ENCODE results near the gene HEBP1.
A peak's percentile ranks its signal among the peaks of the same experiment; 100 is the strongest.

Gene HEBP1

DNA sequence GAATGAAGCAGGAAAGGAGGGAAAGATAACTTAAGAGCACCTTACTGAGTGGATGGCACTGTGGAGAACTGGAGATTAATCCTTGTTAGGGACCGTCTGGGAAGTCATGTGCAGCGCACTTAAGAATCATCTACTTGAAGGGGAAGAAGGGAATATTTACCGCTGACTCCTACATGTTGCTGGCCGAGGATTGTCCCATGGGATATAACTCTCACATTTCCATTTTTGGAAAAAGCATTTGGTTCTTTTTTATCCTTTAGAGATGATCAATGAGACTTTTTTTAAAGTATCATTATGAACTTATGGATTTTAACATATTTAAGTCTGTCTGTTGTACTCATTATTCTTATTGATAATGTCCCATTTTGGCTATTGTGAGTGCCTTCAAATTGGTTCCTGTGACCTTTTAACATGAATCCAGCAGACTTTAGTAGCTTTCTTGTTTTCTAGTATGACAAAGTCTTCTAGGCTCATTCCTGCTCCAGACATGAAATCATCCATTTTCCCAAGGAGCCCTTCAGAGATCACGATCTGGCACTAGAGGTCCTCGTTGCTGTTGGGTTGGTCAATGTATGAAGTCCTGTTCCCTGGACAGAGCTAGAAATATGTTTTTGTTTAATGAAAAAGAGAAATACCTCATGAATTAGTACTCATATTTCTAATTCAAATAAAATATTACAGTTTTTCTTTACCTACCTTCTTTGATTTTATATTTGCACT, 23.9 kb upstream of the HEBP1 start:
- DNase-seq: no peak

DNA sequence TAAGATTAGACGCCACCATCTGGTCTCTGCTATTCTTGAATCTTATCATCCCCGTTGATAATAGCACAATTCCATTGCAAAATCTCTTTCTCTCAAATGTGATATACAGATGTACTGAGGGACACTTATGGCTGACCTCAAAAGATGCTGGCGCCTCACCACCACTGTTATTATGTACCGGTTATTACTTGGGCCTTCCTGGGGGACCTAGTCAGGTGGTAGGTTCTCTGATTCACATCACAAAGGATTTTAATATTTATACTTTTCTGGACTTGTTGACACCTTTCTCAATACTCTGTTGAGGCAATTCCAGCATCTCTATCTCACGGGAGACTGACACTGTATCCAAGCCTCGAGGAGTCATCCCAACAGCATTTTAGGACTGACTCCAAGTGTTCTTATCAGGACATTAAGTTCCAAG, 22.8 kb upstream of the HEBP1 start:
- no peak for DNase-seq

DNA sequence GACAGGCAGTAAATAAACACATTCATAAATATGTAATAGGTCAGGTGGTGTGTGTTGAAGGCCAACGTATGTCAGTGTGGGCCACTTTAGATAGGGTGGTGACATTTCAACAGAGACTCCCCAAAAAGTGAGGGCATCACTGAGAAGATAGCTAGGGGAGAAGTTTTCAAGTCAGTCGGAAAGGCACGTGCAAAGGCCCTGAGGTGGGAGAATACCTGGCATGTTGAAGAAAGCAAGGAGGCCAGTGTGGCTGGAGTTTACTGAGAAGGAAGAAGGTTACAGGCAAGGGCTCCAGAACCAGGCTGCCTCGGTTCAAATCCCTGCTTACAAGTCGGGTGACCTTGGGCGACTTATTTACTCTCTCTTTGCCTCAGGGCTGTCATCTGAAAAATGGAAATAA, 11.0 kb upstream of the HEBP1 start:
- no peak for DNase-seq

DNA sequence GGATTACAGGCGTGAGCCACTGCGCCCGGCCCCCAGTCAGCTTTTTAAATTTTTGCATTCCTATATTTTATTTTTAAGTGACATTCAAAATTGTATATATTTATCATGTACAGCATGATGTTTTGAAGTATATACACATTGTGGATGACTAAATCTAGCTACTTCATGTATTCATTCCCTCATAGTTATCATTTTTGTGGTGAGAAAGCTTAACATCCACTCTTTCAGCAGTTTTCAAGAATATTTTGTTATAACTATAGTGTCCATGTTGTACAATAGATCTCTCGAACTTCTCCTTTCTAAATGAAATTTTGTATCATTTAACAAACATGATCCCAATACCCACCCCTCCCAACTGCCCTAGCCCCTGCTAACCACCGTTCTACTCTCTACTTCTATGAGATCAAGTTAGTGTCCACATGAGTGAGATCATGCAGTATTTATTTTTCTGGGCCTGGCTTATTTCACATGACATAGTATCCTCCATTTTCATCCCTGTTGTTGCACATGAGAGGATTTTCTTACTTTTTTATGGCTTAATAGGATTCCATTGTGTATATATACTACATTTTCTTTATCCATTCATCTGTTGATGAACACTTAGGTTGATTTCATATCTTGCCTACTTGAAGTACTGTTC, 8.8 kb upstream of the HEBP1 start:
- DNase-seq: no peak

DNA sequence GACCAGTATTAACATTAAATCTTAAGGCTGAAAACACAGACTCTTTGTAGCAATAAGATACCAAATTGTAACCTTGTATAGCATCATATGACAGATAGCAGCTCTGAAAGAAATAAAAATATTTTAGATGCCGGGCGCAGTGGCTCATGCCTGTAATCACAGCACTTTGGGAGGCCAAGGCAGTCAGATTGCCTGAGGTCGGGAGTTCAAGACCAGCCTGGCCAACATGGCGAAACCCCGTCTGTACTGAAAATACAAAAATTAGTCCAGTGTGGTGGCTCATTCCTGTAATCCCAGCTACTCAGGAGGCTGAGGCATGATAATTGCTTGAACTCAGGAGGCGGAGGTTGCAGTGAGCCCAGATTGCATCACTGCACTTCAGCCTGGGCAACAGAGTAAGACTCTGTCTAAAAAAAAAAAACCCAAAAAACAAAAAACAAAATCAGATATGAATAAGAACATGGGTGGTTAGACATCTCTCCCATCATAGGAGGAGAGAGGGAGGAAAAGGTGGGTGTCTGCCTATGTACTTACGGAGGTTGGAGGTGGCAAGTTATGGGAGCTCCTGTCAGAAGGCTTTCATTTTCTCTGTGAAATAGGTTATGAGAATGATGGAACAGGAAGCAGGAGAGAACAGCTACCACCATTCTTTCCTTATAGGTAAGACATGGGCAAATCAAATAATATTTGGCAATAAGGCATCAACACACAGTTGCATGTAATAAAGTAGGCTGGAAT, 7.6 kb upstream of the HEBP1 start:
- no peak for DNase-seq

DNA sequence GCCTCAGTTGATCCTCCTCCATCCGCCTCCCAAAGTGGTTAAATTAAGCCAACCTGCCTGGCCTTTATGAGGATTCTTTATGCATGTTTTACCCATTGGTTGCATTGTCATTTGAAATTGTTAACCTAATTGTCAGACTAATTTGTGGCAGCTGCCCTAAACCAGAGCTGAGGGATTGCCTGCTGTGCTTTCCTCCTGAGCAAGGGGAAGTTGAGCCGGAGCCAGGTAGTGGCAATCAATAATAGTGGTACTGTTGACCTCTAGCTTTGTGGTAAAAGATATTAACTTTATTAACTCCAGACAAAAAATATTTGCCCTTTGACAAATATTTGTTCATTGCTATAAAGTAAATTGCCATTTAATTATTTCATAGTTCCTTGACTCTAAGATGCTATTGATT, 5.6 kb upstream of the HEBP1 start:
- no peak for DNase-seq

DNA sequence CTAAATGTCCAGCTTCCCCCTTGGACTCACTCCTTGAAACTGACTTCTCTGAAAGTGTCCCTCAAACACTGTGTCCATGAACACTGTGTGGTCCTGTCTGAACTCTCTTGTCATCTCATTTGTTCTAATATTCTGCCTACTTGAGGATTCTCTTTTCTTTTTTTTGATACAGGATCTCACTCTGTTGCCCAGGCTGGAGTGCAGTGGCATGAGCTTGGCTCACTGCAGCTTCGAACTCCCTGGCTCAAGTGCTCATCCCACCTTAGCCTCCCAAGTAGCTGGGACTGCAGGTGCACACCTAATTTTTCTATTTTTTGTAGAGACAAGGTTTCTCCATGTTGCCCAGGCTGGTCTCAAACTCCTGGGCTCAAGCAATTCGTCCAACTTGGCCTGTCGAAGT, 4.9 kb upstream of the HEBP1 start:
- DNase-seq: no peak

DNA sequence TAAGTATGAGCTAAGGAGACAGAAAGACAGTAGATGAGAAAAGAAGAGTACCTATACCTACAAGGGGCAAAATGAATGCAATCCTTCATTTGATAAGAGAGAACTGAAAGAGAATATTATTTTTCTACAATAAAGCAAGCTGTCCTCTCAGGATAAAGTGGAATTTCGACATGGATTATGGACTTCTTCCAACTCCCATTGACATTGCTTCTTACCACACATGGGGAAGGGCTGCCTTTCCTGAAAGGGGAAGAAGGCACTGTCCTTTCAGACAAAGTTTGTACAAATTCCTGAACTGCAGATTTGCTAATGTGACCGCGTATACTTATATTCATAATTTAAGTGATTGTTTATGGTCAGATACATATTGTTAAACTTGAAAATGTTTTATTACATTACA, 4.3 kb upstream of the HEBP1 start:
- no peak for DNase-seq

DNA sequence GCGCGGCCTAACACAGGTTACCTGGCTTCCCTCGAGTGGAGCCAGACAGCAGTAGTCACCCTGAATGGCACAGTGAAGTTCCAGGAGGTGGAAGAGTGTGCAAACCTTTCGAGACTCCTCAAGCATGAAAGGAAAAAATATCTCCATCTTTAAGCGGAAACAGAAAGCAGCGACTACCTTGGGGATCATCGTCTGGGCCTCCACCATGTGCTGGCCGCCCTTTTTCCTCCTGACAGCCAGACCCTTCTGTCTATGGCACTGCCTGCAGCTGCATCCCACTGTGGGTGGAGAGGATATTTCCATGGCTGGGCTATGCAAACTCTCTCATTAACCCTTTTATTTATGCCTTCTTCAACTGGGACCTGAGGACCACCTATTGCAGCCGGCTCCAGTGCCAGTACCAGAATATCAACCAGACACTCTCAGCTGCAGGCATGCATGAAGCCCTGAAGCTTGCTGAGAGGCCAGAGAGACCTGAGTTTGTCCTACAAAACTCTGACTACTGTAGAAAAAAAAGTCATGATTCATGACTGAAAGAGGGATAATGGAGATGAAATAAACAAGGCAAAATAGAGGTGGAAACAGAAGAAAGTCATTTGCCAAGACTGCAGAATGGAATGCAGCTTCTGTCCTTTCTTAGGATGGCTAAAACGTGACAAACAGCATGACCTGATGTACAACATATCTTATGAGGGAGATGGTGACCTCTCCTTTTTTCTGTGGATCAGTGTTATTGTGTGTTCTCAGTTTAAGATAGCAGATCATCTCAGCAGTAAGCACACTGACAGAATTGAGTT, 2.4 kb upstream of the HEBP1 start:
- DNase-seq: no peak

DNA sequence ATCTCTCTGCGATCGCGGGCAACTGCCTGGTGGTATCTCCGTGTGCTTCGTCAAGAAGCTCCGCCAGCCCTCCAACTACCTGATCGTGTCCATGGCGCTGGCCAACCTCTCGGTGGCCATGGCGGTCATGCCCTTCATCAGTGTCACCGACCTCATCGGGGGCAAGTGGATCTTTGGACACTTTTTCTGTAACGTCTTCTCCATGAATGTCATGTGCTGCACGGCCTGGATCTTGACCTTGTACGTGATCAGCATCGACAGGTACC, 1.6 kb upstream of the HEBP1 start:
- no peak for DNase-seq

DNA sequence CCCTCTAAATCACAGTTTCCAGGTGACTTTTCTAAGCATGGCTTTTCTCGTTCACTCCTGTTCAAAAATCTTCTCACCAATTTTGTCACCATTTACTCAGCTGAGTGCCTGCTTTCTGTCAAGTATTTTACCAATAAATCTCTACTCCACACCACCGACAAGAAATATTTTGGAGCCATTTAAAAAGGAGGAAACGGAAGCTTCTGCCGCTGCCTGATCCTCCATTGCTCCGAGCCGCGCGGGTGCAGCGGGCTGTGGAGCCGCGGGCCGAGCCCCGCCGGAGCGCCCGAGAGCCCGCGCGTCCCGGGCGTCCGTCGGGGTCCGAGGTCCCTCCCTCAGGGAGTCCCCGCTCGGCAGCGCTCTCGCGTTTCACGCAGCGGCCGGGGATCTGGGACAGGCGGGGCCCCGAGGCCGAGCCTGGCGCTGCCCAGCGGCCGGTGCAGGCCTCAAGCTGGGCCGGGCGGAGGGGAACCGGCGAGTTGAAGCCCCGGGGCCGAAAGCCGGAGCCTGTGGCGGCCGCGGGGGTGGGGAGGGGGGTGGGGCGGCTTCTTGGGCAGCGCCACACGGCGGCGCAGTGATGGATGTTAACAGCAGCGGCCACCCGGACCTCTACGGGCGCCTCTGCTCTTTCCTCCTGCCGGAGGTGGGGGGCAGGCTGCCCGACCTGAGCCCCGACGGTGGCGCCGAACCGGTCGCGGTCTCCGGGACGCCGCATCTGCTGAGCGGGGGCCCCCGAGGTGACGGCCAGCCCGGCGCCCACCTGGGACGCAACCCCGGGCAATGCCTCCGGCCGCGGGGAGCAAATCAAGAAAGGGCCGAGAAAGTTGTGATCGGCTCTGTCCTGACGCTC, 1.1 kb upstream of the HEBP1 start:
- DNase-seq: peak; percentile 45

DNA sequence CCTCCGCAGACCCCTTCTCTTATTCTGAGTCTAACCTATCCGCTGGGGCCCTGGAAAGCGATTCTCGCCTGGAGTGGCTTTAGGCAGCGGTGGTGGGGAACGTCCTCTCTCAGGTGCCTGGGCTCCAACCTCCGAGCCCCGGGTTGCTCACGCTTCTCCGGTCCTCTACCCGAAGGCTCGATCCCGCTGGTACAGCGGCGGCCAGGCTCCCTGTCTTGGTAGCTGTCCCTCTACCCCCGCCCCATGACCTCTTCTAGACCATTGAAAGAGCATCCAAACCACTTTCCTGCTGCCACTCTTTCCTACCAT, 505 bp upstream of the HEBP1 start:
- DNase-seq: peak; percentile 74

DNA sequence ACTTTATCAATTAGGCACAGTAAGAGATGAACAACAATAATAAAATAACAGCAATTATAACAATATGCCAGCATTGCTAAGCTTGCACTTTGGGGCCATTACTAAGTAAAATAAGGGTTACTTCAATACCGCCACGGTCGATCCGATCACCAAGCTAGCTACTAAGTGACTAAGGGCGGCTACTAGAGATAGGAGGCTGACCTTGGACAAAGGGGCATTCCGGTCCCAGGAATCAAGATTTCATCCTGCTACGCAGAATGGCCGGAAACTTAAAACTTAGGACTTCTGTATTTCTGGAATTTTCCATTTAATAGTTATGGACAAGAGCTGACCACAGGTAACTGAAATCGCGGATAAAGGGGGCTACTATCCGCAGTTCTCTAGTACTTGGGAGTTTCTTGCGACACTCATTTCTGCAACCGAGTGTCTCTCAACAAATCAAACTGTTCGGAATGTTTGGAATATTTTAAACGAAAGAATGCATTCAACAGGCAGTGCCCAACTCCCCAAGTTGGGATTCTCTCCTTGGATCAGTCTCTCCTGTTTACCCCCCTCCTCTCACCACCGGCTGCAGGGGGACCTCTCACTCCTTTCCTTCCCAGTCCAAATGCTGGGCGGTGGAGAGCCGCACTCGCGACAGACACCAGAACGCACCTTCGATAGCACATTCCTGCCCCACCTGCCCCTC, 650 bp downstream of the HEBP1 start:
- no peak for DNase-seq

DNA sequence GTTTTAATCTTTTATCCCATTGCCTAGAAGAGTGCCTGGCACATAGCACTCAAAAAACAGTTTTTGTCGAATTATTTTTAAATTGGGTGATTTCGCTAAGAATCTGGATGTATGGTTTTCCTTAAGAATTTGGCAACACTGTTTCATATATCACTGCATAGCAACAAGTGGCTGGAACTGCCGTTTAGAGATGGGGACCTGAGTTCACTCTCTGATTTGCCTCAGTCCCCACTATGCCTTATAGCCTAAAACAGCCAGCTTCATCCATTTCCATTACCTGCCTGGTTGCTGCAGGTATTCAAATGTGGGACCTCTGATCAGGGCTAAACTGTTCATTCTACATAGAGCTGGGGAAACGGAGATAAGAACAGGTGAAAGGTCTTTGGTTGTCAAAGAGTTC, 1.8 kb downstream of the HEBP1 start:
- DNase-seq: no peak

DNA sequence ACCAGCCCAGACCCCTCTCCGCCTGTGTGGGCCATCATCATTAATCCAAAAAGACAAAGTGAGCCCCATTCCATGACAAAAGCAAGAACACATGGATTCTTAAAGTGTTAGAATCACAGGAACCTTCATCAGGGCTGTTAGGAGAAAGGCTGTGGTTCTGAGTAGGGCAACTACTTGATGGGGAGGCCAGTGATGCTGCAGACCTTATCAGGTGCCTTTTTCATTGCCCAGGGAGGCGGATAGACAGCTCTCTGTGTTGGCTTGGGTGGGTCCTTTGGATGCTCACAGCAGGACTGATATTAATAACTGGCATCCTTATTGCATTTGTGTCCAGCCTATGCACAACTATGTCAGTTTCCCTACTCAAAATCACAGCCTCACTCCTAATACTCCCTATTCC, 2.3 kb downstream of the HEBP1 start:
- DNase-seq: no peak

DNA sequence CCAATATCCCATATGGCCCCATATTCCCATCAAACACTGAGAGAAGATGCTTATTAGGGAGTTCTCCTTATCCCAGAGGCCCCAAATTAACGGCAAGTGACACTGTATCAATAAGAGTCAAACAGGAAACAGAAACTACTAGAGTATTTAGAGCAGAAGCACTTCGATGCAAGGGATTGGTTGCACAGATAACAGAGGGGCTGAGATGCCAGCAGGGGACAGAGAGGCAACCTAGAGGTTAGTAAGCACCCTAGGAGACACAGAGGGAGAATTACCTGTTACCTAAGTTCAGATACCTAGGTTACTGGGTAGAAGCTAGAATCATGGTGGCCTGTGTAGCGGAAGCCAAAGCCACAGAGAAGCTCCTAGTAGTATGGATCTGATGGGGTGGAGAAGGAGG, 2.9 kb downstream of the HEBP1 start:
- no peak for DNase-seq

DNA sequence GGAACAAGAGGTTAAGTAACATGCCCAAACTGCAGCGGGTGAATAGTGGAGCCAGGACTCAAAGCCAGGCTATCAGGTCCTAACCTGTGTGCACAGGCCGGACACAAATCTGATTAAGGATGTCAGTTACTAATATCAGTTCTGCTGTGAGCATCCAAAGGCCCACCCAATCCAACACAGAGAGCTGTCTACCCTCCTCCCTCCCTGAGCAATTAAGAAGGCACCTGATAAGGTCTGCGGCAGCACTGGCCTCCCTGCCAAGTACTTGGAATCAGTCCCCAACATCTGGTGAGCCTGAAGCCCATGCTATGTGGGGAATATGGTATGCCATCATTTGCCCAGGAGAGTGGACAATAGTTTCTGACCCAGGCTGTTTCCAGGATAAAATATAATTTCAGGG, 3.9 kb downstream of the HEBP1 start:
- no peak for DNase-seq

DNA sequence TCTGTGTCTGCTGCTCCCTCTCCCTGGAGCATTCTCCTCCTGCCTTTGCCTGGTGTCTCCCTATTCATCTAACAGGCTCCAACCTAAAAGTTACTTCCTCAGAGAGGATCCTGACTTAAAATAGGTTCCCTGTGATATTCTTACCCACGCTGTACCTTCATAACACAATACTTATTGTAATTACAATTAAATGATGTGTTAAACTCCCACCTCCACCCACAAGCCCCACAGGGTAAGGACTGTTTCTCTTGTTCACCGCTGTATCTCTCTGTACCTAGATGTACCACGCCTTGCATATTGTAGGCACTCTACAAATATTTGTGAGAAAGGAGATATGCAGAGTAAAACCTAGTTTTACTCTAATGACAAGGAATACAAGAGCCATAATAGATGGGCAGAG, 5.0 kb downstream of the HEBP1 start:
- DNase-seq: no peak

DNA sequence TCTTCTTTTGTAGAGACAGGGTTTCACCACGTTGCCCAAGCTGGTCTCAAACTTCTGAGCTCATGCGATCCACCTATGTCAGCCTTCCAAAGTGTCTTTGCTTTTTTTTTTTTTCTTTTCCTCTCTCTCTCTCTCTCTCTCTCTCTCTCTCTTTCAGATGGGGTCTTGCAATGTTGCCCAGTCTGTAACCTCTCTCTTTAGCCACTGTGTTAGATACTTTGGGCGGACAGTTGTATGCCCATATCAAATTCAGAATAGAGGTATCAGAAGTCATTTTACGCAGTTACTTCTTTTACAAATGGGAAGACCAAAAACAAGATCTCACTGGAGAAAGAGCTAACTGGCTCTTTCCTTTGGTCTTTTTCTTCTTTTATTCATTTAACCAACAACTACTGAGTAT, 6.7 kb downstream of the HEBP1 start:
- no peak for DNase-seq

DNA sequence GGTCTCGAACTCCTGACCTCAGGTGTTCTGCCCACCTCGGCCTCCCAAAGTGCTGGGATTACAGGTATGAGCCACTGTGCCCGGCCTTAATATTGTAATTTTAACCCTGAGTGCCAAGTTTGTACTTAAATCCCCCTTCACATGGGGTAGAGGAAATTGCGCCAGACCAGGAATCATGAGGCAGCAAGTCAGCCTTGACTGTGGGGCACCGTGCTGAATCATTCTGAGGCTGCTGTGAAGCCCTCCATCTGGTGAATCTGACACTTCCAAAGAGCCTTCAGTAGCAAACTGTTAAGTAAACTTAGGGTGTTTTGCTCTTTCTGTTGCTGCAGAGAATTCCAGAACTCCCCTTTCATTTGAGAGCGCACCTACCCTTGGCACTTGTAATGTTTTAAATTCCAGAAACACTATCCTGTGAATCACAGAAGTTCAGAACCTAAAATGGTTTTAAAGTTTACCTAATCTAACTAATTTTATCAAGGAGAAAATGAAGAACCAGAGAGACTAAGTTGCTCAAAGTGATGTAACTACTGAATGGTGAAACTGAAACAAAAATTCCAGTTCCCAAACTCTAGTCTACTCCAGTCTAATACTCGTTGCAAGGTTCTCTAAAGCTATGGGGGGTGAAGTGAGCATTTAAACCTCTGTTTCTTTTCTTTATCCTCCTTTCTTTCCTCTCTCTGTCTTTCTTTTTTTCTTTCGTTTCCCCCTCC, 7.5 kb downstream of the HEBP1 start:
- DNase-seq: no peak

DNA sequence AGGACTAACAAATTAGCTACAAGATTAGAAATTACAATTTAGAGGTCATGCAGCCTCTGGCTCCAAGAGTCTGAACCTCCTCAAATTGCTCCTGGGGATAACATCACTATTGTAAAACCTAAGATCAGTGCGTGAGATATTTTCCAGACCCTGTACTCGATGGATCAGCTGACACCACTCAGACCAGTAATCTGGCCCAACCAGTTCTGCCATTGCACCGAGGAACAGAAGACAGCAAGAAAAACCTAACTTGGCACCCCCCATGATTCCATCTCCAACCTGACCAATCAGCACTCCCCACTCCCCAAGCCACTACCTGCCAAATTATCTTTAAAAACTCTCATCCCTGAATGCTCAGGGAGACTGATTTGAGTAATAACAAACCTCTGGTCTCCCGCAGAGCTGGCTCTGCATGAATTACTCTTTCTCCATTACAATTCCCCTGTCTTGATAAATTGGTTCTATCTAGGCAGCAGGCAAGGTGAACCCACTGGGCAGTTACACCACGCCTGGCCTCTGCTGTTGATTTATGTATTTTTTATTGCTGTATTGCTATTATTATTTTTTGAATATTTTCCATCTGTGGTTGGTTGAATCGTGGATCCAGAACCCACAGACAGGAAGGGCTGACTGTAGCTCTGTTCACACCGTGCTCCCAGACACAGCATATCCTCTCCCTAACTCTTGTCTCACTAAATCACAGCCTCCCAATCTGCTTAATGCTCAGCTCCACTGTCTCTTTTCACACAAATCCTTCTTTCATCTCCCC, 9.2 kb downstream of the HEBP1 start:
- no peak for DNase-seq

Data from NCI-H1105 (cell line).